NCI-H1105 (cell line): ENCODE measurements around the gene CSTPP1.

Experiments used
- DNase-seq: peaks from one replicate; lab custom pipeline; 2025; lab: John Stamatoyannopoulos, UW

The CSTPP1 gene

DNA sequence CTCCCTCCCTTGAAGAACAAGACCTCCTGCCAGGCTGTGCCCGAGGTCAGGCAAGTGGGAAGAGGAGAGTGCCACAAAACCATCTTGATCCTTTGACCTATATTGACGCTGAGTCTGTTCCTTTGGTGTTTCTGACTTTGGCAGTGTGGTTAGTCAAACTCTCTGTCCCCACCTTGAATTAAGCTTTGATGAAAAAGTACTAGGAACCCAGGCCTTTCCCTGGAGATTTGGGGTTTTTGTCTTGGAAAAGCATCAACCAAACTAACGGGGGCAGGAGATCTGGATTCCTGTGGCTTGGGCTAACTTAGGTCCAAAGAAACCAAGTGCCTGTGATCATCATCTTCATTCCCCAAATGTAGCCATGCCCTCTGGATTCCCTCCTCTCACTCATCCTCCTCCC is 199.8 kb downstream of the CSTPP1 start:
- no peak for DNase-seq

DNA sequence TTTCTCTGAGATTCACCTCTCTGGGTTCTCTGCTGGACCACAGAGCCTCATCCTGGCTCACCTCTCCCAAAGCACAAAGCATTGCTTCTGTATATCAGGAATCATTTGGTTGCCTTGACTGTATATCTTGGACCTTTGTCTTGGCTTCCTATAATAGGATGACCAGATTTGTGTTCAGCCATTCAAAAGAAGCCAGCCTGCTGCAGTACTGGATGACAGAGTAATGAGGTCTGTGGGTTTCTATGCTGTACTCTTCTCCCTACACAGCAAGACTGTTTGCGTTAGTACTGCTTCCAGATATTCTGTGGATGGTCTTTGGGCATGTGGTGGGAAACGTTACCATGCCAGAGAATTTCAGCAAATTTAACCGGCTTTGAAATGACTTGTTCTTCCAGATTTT is 200.4 kb downstream of the CSTPP1 start:
- no peak for DNase-seq

DNA sequence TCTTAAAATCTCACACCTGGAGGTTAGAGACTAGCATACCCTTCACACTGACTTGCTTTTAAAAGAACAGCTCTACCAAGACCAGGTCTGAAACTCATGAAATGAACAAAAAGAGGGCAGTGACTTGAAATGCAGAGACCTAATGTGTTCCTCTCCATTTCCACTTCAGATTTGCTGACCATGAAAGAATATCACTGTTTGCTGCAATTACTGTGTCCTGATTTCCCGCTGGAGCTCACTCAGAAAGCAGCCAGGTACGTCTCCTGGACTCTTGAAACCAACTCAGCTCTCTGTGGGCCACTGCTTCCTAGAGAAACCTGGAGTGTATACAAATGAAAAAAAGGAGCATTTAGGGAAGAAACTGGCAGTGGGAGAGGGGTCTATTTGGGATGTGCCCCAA is 200.9 kb downstream of the CSTPP1 start:
- DNase-seq = no peak

DNA sequence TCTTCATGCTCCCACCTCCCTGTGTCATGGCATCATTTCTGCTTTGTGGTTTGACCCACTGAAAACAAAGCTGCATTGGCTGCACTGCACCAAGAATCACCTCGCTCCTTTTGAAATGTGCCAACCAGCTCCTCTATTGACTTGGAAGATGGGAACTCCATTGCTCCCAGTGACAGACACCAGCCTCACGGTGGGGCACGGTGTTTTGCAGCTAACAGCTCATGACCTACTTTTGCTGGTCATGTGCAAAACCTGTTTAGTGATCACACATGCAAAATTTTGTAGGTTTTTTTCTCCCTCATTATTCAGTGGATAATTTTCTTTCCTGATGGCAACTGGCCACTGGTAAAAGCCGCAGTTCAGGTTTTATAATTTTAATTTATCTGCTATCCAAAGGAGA is 203.3 kb downstream of the CSTPP1 start:
- no peak for DNase-seq

DNA sequence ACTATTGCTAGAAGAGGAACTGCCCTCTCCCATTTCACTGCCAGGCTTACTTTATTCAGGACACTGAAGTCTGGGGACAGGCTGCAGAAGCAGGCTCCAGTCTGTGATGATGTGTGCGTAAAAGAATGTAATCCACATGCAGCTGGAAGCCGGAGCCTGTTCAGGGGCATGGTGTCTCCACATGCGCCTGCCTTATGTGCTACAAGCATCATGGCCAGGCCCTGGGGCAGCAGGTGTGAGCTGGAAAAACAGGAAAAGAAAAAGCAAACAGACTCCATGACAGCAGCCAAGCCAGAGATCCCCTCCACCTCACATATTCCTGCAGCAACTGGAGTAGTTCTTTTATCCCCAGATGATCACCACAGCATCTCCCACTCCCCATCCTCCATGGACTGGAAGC is 206.8 kb downstream of the CSTPP1 start:
- no peak for DNase-seq

DNA sequence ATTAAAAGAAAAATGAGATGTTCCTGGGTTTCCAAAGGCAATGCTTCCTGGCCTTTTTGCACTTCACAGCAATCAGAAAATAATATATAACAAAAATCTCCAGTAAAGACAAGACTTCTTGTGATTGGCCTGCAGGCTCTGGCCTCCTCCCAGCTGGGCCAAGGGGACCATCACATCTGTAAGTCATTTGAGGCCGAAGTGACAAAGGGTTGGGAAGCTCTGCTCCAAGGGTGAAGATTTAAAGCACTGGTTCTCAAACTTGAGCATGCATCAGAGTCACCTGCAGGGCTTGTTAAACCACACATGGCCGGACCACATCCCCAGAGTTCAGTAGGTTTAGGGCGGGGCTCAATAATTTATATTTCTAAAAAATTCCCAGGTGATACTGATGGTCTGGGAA is 208.0 kb downstream of the CSTPP1 start:
- DNase-seq = no peak

DNA sequence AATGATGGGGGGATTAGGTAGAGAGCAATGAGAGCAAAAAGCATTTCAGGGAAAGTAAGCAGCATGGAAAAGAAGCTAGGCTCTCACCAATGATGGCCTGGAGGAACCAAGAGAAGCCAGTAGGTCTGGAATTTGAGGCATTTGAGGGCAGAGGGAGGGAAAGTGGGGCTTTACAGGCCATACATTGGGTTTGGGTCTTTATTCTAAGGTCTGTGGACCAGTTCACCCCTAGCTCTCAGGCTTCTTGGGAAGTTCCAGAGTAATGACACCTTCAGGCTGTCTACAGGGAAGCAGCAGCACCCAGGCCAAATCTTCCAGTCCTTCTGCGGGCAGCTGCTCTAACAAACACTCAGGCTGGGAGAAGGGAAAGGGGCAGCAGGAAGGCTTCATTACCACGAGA is 210.7 kb downstream of the CSTPP1 start:
- DNase-seq = no peak

DNA sequence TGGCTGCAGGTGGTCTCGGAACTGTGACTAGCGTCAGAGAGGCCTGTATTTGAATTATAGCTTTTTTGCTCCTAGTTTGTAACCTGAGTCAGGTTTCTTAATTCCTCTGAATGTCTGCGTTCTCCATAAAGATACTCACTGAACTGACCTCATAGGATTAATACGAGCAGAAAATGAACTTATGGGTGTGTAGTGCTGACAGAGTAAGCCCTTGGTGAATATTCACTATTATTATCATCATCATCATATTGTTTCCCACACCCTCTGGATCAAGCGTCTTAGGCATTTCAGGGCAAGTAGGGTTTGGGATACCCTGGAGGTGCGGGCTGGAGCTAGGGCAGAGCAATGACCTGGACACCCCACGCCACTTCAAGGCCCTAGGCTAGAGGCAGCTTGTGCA is 211.1 kb downstream of the CSTPP1 start:
- DNase-seq = no peak

DNA sequence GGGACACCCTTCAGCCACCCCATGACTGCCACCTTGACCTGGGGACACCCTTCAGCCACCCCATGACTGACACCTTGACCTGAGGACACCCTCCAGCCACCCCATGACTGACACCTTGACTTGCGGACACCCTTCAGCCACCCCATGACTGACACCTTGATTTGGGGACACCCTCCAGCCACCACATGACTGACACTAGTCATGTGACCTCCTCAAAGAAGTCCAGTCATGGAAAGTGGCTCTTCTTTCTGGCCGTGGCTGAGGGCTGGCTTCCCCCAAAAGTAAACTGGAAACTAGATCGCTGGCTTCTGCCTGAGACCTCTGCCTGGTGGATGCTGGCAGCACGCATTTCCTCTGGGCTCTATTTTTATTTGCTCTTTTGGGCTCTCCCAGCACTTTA is 211.7 kb downstream of the CSTPP1 start:
- no peak for DNase-seq

DNA sequence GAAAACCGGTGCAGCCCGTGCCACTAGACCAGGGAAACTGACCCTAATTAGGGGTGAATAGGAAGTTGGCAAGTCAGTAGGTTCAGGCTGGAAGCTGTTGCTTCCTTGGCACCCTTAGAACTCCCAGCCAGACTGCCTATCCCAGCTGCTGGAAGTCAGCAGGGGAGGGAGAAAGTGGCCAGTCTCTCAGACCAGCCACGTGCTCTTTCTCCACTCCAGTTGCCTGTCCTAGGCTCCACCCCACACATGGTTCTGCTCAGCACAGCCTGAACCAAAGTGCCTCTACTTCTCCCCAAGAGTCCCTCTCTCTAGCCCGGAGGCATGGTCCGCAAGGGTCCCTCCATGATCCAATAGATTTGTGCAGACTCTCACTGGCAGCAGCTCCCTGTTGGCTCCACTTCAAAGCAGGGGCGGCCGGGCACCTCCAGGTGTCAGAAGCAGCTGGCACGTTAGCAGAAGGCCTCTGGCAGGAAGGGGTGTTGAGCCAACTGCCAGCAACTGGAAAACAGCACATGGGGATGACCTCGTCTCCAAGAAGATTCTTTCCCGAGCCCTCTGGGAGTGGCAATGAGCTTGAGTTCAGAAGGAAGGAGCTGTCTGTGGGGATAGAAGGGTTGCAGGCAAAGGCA is 212.5 kb downstream of the CSTPP1 start:
- peak; percentile 32 for DNase-seq

DNA sequence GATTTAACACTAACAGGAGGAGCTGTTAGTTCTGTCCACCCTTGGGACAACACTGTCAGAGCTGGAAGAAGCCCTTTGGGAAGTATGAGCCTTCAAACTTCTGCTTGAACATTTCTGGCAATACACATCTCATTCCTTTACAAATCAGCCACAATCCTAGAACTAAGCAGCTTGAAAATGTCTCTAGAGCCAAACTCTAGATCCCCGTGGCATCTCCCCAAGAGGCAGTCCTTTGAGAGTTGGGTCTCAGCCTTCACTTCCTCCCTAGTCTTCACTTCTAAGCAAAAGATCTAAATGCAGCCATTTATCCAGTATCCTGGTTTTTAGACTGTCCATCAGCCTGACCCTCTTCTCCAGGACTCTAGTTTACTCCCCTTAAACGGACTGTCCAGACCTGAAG is 213.2 kb downstream of the CSTPP1 start:
- no peak for DNase-seq

DNA sequence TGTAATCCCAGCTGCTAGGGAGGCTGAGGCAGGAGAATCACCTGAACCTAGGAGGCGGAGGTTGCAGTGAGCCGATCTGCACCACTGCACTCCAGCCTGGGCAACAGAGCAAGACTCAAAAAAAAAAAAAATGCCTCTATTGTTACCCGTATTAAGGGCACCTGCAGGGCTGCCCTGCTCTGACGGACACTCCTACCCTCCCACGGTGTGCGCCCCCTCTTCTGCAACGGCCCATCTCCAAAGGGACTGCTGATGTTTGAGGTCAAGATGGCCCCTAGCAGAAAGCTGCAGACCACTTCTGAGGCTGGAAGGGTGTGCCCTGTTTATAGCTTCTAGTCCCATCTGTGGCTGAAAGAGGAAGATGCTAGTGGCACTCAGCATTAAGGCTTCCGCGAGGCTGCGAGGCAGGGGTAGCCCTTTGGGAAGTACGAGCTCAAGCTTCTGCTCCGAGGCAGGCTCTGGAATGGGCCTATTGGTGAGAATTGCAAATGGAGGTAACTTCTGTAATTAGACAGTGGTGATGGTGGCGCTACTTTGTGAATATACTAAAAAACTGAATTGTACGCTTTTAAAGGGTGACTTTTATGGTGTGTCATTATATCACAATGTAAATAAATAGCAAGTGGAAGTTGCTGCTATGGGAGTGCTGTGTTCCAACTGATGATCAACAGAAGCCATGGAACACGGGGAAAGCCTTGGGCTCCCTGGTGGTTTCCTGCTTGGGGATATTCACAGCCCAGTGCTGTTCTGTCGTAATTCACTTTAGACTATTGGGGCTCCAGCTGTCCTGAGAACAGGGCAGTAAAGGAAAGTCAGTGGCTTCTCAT is 215.8 kb downstream of the CSTPP1 start:
- no peak for DNase-seq

DNA sequence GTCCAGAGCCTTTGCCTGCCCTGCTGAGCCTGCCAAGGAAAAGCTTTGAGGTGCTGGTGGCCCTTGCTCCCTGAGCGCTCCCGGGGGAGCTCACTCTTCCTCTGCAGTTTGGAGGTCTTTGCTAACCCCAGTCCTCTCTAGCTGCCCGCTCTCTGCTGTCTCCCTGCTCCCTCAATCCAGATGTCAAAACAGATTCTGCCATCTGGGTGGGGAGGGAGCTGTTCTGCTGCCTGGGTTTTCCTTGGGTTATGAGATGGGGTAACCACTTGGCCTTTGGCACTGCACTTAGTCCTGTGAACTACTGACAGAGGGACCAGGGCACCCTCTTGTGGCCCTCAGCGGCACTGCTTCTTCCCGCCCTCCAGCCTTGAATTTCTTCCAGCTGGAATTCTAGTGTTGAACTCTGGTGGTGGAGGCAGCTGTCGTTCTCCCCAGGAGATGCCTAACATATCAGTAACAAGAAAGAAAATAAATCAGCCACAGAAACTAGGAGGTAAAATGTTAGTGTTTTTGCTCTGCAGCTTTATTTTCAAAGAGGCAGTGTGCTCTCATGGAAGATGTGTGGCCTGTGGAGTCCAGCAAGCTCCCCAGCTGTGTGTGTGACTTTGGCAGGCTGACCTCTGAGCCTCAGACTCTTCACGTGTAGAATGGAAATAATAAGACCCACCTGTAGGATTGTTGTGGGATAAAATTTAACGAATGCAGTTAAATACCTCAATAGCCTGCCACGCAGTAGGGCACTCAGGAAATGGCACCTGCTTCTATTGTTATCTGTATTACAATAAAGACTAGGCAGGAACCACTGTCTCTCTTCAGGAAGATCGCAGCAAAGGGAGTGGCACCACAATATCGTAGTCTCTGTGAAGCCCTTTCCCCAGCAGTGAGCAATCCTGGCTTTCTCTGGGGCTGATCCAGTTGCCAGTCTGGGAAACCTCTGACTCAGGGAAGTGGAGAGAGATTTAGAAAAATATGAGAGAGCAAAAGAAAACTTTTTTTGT is 216.7 kb downstream of the CSTPP1 start:
- peak; percentile 64 for DNase-seq

DNA sequence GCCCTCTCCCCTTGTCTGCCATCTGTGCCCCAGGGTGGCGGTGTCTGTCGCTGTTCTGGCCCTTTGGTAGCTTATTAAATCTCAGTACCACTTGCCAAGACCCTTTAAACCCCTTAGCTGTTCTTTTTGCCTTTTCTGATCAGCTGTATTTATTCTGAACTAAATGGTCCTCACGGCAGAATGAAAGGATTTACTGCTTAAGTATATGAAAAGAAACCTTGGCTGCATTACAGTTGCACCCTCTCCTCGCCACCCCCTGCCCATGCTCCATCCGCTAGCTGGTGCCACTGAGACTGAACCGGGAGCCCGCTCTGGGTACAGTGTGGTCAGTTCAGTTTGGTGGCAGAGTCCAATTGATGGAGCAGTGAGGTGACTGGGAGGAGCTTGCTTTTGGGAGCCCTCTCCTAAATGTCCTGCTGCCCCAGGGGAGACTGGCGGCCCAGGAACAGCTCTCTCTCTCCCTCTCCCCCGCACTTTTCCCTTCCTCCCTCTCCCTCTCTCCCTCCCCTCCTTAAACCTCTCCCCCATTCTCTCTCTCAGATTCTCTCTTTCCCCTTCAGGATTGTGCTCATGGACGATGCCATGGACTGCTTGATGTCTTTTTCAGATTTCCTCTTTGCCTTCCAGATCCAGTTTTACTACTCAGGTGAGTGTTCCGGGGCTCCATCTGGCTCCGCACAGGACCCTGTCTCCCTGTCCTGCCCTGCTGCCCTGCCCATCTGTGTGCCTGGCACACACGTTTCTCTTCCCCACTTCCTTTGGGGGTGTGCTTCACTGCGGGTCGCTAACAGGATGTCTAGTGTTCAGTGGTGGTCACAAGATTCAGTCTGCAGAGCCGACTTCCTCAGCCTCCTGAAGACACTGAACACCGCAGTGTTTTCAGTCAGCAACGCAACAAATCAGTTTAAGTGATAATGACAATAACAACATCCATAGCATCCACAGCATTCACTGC is 218.3 kb downstream of the CSTPP1 start:
- no peak for DNase-seq

DNA sequence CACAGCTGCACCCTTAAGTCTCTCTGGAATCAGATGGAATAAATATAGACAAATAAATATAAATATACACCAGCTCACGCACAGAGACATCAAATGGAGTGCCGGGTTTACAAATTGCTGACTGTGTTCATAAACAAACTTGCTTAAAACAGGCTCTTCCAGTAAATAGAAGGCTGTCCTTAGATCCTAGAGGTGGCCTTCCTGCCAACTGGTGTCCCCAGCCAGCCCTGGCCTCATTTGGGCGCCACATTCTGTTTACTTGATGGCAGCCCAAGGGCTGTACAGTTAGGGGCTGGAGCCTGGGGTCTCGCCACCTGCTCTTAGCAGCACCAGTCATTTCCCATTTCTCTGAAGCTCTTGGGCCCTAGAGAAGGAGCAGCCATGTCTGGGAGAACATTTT is 219.3 kb downstream of the CSTPP1 start:
- no peak for DNase-seq

DNA sequence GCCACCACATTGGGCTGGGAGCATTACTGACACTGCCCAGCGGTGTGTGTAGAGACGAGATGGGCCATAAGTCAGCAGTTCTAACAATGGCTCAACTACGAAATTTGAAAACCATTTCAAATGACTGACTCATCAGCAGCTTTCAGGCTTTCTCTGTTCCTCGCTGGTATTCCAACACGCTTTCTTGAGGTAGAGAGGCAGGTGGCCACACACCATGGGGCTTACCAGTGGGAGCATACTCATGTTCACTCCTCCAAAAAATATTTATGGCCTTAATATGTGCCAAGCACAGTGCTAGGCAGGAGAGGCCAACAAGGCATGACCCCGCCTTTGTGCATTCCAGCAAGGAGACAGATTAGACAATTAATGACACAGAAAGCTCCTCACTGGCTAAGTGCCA is 219.8 kb downstream of the CSTPP1 start:
- no peak for DNase-seq

DNA sequence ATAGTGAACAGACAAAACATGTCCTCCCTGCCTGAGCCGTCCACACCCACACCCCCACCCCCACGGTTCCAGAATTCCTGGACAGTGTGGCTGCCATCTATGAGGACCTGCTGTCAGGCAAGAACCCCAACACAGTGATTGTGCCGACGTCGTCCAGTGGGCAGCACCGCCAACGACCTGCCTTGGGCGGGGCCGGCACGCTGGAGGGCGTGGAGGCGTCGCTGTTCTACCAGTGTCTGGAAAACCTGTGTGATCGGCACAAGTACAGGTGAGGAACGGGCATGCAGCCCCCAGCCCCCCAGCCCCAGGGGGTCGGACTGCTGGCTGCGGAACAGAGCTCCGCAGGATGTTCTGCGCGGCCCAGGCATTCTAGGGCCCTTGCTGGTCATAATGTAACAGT is 220.4 kb downstream of the CSTPP1 start:
- no peak for DNase-seq

DNA sequence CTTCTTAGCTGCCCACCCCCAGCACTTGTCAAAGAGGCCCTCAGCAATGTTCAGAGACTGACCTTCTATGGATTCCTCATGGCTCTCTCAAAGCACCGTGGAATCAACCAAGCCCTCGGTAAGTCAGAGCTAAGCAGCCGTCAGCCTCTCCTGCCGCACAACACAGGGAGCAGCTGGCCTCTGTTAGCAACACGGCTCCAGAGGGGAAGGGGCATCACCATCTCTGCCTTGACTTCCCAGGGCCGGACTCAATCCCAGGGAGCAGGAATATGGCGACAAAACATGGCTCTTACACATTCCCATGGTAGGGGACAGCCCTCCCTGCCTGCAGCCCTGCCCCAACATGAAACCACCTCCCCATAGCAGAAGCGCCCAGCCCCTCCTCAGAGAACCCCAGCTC is 221.2 kb downstream of the CSTPP1 start:
- no peak for DNase-seq

DNA sequence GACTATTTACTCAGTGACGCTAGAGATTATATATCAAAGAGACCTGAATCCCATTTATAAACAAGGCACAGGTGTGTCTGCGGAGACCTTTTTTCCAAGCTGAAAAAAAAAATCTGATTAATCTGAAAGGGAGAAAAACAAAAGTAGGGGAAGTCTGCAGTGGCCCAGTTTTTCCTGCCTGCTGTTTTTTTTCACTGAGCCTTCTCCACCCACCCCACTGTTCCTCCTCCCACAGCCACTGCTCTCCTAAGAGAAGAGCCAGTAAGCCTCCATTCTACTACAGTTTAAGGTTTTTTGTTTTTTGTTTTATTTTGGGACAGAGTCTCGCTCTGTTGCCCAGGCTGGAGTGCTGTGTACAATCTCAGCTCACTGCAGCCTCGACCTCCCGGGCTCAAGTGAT is 221.7 kb downstream of the CSTPP1 start:
- DNase-seq = no peak

DNA sequence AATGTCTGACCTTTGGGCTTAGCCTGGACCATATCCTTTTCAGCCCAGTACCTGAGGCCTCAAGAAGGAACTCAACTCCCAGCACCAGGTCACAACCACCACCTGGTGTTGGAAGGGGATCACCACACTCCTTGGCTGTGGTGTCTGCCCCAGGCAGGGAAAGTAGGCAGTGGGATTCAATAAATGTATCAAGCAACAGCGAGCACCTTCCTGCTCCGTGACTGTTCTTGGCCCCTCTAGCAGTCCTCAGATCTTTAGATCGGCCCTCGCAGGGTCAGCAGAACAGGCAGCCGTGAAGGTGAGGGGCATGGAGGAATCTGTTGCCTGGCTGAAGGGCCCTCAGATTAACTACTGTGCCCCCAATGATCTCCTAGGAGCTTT is 224.2 kb downstream of the CSTPP1 start:
- no peak for DNase-seq

DNA sequence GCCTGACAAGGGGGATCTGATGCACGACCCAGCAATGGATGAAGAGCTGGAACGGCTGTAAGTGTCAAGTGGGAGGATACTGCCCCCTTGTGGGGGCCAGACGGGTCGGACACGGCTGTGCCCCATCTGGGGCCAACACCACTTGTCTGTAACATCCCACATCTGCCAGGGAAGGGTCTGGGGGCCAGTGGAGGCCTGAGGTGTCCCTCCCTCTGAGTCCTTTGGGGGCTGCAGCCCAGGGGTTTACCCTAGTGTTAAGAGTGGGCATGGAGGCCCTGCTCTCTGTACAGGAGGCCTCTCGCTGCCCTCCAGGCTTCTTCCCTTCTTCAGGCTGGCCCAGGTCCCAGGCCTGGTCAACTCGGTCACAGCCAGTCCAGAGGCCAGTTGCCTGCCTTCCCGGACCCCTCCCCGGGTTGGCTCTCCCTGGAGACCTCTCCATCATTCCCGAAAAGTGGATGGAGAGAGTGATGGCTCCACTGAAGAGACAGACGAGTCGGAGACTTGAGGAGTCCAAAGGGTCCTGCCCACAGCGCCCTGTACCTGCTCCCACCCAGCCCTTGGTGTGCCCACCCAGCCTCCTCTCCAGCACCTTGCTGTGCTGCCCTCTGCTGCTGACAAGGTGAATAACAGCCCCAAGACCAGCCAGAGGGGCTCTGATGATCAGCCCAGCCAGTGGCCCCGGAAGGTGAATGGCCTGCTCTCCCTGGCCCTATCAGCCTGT is 224.7 kb downstream of the CSTPP1 start:
- peak; percentile 55 for DNase-seq
